ENCODE results near the gene TMEM161A.
"Not testable (repeated sequence)": the region's sequence is repeated elsewhere in the genome, so short reads cannot be mapped to it uniquely, and the experiment has no call there.

TMEM161A gene

GRCh38 chr19:19155495-19156219 is 17.4 kb upstream of the TMEM161A start:
- no peak for DNase-seq (ENCODE audit: low read depth in 4 of 4, low spot score in 1 of 4)

GRCh38 chr19:19154768-19155494 is 16.7 kb upstream of the TMEM161A start:
- DNase-seq (ENCODE audit: low read depth in 4 of 4, low spot score in 1 of 4): no peak

DNA sequence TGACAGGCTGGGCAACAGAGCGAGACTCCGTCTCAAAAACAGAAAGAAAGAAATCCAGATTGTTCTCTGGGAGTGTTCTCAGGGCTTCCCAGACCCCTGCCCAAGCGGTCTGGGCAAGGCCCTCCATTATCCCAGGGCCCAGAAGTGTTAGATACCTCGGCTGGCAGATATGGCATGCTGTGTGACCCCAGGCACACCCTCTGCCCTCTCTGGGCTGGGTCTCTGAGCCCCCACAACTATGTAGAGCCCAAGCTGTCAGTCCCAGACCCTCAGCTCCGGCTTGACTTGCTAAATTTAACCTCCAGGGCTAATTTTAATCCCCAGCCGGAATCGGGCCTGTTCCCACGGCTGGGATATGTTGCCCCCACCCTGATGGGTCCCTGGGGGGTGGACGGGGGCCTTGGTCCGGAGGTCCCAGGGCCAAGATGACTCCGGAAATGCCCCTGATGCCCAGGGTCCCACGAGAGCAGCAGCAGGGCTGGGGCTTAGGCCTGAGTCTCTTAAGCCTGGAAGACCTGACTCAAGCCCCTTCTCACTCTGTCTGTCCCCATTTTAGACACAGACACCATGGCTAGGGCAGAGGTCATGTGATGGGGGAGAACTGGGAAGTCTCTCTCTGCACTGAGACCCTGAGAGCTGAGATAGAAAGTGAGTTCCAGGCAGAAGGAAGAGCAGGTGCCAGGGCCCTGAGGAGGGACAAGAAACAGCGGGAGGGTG is 14.5 kb upstream of the TMEM161A start:
- no peak for DNase-seq (ENCODE audit: low read depth in 4 of 4, low spot score in 1 of 4)

GRCh38 chr19:19151418-19151817 is 13.1 kb upstream of the TMEM161A start:
- no peak for DNase-seq (ENCODE audit: low read depth in 4 of 4, low spot score in 1 of 4)

- no peak for DNase-seq (ENCODE audit: low read depth in 4 of 4, low spot score in 1 of 4)
Observed at GRCh38 chr19:19149435-19149834, 11.2 kb upstream of the TMEM161A start.

DNA sequence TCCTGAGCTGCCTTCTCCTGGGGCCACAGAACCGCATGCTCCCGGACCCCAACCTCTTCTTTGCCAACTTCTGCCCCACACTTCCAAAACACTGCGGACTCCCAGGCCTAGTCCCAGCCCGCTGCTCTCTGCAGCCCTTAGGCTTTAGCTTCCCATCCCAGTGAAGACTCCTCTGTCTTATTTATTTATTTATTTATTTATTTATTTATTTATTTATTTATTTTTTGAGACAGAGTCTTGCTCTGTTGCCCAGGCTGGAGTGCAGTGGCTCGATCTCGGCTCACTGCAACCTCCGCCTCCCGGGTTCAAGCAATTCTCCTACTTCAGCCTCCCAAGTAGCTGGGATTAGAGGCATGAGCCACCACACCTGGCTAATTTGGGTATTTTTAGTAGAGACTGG is 10.2 kb upstream of the TMEM161A start:
- not testable (repeated sequence) for DNase-seq (ENCODE audit: low read depth in 4 of 4, low spot score in 1 of 4)

- DNase-seq (ENCODE audit: low read depth in 4 of 4, low spot score in 1 of 4): no peak
Observed at GRCh38 chr19:19147344-19147743, 9.1 kb upstream of the TMEM161A start.

GRCh38 chr19:19146865-19147264 is 8.6 kb upstream of the TMEM161A start:
- DNase-seq (ENCODE audit: low read depth in 4 of 4, low spot score in 1 of 4): no peak

- peak; percentile 73 to 90 (median 78) for DNase-seq (ENCODE audit: low read depth in 4 of 4, low spot score in 1 of 4)
Observed at GRCh38 chr19:19145684-19146608, 7.7 kb upstream of the TMEM161A start.

DNA sequence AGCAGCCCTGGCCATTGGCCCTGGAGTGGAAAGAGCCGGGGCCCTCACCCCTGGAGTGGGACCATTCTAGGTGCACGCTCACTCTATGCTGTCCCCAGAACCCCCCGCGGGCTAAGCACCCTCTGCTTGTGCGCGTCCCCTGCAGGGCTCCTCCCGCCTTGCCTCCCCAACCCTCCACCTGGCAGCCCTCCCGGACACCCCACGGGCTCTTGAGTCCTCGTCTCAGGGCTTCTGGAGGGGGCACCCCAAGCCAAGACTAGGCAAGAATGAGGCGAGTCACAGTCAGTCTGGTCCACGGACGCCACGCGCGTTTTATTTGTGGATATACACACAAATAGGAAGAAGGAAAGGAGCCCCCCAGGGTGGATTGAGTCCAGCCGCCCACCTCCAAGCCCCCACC is 7.0 kb upstream of the TMEM161A start:
- DNase-seq (ENCODE audit: low read depth in 4 of 4, low spot score in 1 of 4): no peak

DNA sequence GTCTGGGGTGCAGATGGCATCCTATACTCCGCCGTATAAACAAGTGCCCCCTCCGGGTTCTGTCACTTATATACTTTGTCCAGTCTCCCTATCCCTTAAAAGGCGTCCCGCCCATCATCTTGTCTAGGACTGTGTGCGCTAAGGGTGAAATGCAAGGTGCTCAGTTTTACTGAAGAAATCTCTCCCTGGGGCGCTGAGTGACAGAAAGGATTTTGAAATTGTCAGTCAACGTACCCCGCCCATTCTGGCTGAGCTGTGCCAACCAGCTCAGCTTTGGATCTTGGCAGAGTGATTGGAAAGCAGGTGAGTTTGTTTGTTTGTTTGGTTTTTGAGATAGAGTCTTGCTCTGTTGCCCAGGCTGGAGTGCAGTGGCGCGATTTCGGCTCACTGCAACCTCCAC is 4.1 kb upstream of the TMEM161A start:
- DNase-seq (ENCODE audit: low read depth in 4 of 4, low spot score in 1 of 4): no peak

GRCh38 chr19:19140476-19140875 is 2.2 kb upstream of the TMEM161A start:
- no peak for DNase-seq (ENCODE audit: low read depth in 4 of 4, low spot score in 1 of 4)

DNA sequence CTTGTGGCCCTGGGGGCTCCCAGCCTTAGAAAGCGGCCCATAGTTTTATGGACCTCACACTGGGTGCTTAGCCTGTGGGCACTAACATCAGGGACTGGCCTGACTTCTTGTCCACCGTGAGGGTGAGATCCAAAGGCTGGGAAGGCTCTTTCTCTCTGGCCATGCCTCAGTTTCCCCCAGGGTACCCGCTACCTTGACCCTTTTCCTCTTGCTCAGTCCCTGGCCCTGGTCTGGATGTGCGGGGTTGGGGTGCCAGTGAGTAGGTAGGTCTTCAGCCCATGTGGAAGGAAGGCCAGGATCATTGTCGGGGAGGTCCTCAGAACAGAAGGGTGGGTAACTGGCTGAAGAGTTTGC is 1.6 kb upstream of the TMEM161A start:
- DNase-seq (ENCODE audit: low read depth in 4 of 4, low spot score in 1 of 4): no peak

- no peak for DNase-seq (ENCODE audit: low read depth in 4 of 4, low spot score in 1 of 4)
Observed at GRCh38 chr19:19137556-19138108, 646 bp downstream of the TMEM161A start.

- not testable (repeated sequence) for DNase-seq (ENCODE audit: low read depth in 4 of 4, low spot score in 1 of 4)
Observed at GRCh38 chr19:19135713-19136112, 2.6 kb downstream of the TMEM161A start.

GRCh38 chr19:19134687-19135158 is 3.6 kb downstream of the TMEM161A start:
- peak in 2 of 4 experiments; percentile 29 to 30 for DNase-seq (ENCODE audit: low read depth in 4 of 4, low spot score in 1 of 4)

GRCh38 chr19:19133985-19134384 is 4.3 kb downstream of the TMEM161A start:
- no peak for DNase-seq (ENCODE audit: low read depth in 4 of 4, low spot score in 1 of 4)

DNA sequence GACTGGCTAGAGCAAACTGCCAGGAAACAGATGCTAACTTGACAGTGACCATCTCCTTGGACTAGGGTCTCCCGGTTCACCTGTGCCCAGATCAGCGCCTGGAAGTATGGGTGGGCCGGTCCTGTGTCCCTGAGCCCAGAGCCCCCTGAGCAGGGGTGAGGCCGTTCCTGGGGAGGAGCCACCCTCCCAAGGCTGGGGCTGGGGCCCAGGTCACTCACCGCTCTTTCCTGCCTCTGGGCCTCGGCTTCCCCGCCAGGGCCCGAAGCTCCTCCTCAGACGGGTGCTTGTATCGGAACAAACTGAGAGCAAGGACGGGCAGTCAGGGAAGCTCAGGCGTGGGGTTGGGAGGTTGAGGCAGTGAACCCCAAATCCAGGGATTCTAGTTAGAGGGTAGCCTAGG is 5.4 kb downstream of the TMEM161A start:
- no peak for DNase-seq (ENCODE audit: low read depth in 4 of 4, low spot score in 1 of 4)

DNA sequence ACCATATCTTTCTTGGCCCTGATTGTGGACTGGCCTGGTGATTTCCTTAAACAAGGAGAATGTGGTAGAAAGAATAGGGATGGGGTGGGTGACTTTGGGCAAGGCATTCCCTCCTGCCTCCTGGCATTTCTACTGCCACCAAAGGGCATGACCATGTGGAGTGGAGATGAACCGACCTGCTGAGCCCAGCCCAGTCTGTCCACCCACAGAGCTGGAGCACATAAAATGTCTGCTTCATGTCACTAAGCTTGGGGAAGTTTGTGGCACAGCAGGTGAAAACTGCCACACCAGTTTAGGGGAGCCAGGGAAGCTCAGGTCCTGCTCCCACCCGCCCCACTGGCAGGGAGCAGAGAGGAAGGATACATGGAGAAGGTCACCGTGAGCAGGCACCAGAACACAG is 6.3 kb downstream of the TMEM161A start:
- no peak for DNase-seq (ENCODE audit: low read depth in 4 of 4, low spot score in 1 of 4)

GRCh38 chr19:19126102-19126501 is 12.2 kb downstream of the TMEM161A start:
- DNase-seq (ENCODE audit: low read depth in 4 of 4, low spot score in 1 of 4): no peak

GRCh38 chr19:19123386-19123785 is 14.9 kb downstream of the TMEM161A start:
- no peak for DNase-seq (ENCODE audit: low read depth in 4 of 4, low spot score in 1 of 4)
